Tibial artery (tissue), 4 donors: ENCODE results near the gene MLPH.

Experiments used
- DNase-seq, 2 donors: peaks; one replicate each; pipeline ENCODE4 v3.0.0-alpha.2; 2019
- H3K27ac ChIP-seq, 2 donors: fragments of 200-600 bp; sonication (generic) in 1 of 2; 1 replicate in 1 of 2; 2 replicates in 1 of 2; pipeline ENCODE4 v1.5.1; 2018 to 2019; ENCODE audit warnings: mild to moderate bottlenecking in 1 of 2
- H3K27me3 ChIP-seq, 2 donors: fragments of 200-600 bp; sonication (generic) in 1 of 2; one replicate each; pipeline versions ENCODE4 v1.5.1 to v1.6.0; 2016 to 2019
- H3K36me3 ChIP-seq, 3 donors: fragments of 200-600 bp; sonication (generic) in 2 of 3; one replicate each; pipeline ENCODE4 v1.5.1; 2016 to 2019; ENCODE audit warnings: mild to moderate bottlenecking in 2 of 3
- H3K4me1 ChIP-seq, 4 donors: fragments of 200-600 bp; sonication (generic) in 2 of 4; 1 replicate in 3 of 4; 2 replicates in 1 of 4; pipeline ENCODE4 v1.5.1; 2016 to 2019
- H3K4me3 ChIP-seq, 2 donors: fragments of 200-600 bp; sonication (generic) in 1 of 2; 1 replicate in 1 of 2; 2 replicates in 1 of 2; pipeline ENCODE4 v1.5.1; 2018 to 2019; ENCODE audit warnings: mild to moderate bottlenecking in 2 of 2
- H3K9me3 ChIP-seq, 3 donors: fragments of 200-600 bp; sonication (generic) in 1 of 3; one replicate each; pipeline ENCODE4 v1.5.1; 2016 to 2019
- CTCF ChIP-seq, 2 experiments: fragments of 200-600 bp in 1 of 2; fragments of 450-650 bp in 1 of 2; IDR thresholded peaks; one replicate each; pipeline ENCODE4 v1.5.1; 2017 to 2019; ENCODE audit warnings: antibody characterized with exemption in 2 of 2, mild to moderate bottlenecking in 1 of 2, moderate library complexity in 1 of 2
- intact Hi-C: fragments of 100-400 bp; cut with DNase I; formaldehyde crosslinking; loops from one replicate; pipeline ENCODE4 v1.15.0; 2023; ENCODE audit warnings: low total_unique reads

The MLPH gene

GRCh38 chr2:237508361-237508760 lies 21.3 kb downstream of the MLPH start:
- H3K27ac ChIP-seq, result no peak overlapping the region
- no peak for TF ChIP-seq CTCF (IDR thresholded peaks at IDR 0.05)

GRCh38 chr2:237509151-237509550 lies 22.1 kb downstream of the MLPH start:
- no peak overlapping the region for H3K27ac ChIP-seq
- TF ChIP-seq CTCF (IDR thresholded peaks at IDR 0.05), result no peak
- DNase-seq, result no peak
- peaks cover 0 to 7% of the 10 kb centered on the region in 2 donors for H3K27me3 ChIP-seq
- intact Hi-C loops, result no loop called here
- H3K36me3 ChIP-seq, result no peaks in the 10 kb centered on the region
- H3K4me3 ChIP-seq, result no peak overlapping the region
- H3K4me1 ChIP-seq, result peaks cover 0 to 10% (median 0%) of the 10 kb centered on the region in 4 donors
- H3K9me3 ChIP-seq, result no peaks in the 10 kb centered on the region

More at GRCh38 chr2:237508361-237508760, 21.3 kb downstream of the MLPH start:
- DNase-seq, result no peak
- Histone ChIP-seq H3K9me3 (no peaks in the 10 kb centered on the region), H3K4me3 (no peak overlapping the region), H3K4me1 (peaks cover 0 to 10% (median 0%) of the 10 kb centered on the region in 4 donors), H3K27me3 (peaks cover 0 to 7% of the 10 kb centered on the region in 2 donors), H3K36me3 (no peaks in the 10 kb centered on the region)
- intact Hi-C loops, result no loop called here

- no peak for TF ChIP-seq CTCF (IDR thresholded peaks at IDR 0.05)
- intact Hi-C loops, result no loop called here
- no peaks in the 10 kb centered on the region for H3K36me3 ChIP-seq
- H3K27me3 ChIP-seq, result peaks cover 0 to 7% of the 10 kb centered on the region in 2 donors
- no peak overlapping the region for H3K4me3 ChIP-seq
- no peak for DNase-seq
- no peaks in the 10 kb centered on the region for H3K9me3 ChIP-seq
- H3K4me1 ChIP-seq, result peaks cover 0 to 10% (median 0%) of the 10 kb centered on the region in 4 donors
- no peak overlapping the region for H3K27ac ChIP-seq
Observed at GRCh38 chr2:237509905-237510304, 22.9 kb downstream of the MLPH start.

GRCh38 chr2:237510502-237511217 lies 23.6 kb downstream of the MLPH start:
- intact Hi-C loops, result no loop called here

GRCh38 chr2:237511433-237511832 lies 24.4 kb downstream of the MLPH start:
- H3K27me3 ChIP-seq, result peaks cover 0 to 9% of the 10 kb centered on the region in 2 donors
- no peaks in the 10 kb centered on the region for H3K9me3 ChIP-seq
- H3K36me3 ChIP-seq, result no peaks in the 10 kb centered on the region
- intact Hi-C loops, result no loop called here
- peaks cover 0 to 10% (median 0%) of the 10 kb centered on the region in 4 donors for H3K4me1 ChIP-seq
- no peak for TF ChIP-seq CTCF (IDR thresholded peaks at IDR 0.05)
- no peak for DNase-seq
- H3K27ac ChIP-seq, result no peak overlapping the region
- H3K4me3 ChIP-seq, result no peak overlapping the region

More at GRCh38 chr2:237510502-237511217, 23.6 kb downstream of the MLPH start:
- Histone ChIP-seq H3K4me1 (peaks cover 0 to 10% (median 0%) of the 10 kb centered on the region in 4 donors), H3K27ac (no peak overlapping the region), H3K27me3 (peaks cover 0 to 7% of the 10 kb centered on the region in 2 donors), H3K36me3 (no peaks in the 10 kb centered on the region), H3K9me3 (no peaks in the 10 kb centered on the region), H3K4me3 (no peak overlapping the region)
- no peak for TF ChIP-seq CTCF (IDR thresholded peaks at IDR 0.05)
- no peak for DNase-seq
